Gastrocnemius medialis (tissue), 4 donors: ENCODE results near the gene TUSC1. TPM values are rescaled to one million over a fixed set of nuclear protein-coding genes. Genes with fewer than 3 reads are reported as not detected.
"Not testable (repeated sequence)": the region's sequence is repeated elsewhere in the genome, so short reads cannot be mapped to it uniquely, and the experiment has no call there.

Source experiments
- ATAC-seq, 2 donors: fragments of 150-250 bp; one replicate each; pipeline ENCODE4 v1.9.1; 2016
- DNase-seq, 2 donors: peaks; one replicate each; pipeline ENCODE4 v3.0.0-alpha.2; 2019
- H3K27ac ChIP-seq, 4 donors: fragments of 200-600 bp; sonication (generic); 1 replicate in 1 of 4; 2 replicates in 3 of 4; pipeline ENCODE4 v1.5.1; 2016 to 2018; ENCODE audit warnings: mild to moderate bottlenecking in 2 of 4, moderate library complexity in 1 of 4
- H3K27me3 ChIP-seq, 3 donors: fragments of 200-600 bp; sonication (generic) in 2 of 3; 1 replicate in 1 of 3; 2 replicates in 2 of 3; pipeline versions ENCODE4 v1.5.1 to v1.6.0; 2016 to 2019; ENCODE audit warnings: mild to moderate bottlenecking in 1 of 3, moderate library complexity in 1 of 3
- H3K36me3 ChIP-seq, 2 donors: fragments of 200-600 bp; sonication (generic) in 1 of 2; one replicate each; pipeline ENCODE4 v1.5.1; 2017 to 2018
- H3K4me1 ChIP-seq, 2 donors: fragments of 200-600 bp; sonication (generic) in 1 of 2; one replicate each; pipeline ENCODE4 v1.5.1; 2016 to 2017; ENCODE audit warnings: mild to moderate bottlenecking in 2 of 2
- H3K4me3 ChIP-seq, 4 donors: fragments of 200-600 bp; sonication (generic) in 3 of 4; 1 replicate in 1 of 4; 2 replicates in 3 of 4; pipeline ENCODE4 v1.5.1; 2016 to 2019; ENCODE audit warnings: mild to moderate bottlenecking in 2 of 4
- H3K9me3 ChIP-seq, 3 donors: fragments of 200-600 bp; sonication (generic) in 2 of 3; 1 replicate in 1 of 3; 2 replicates in 2 of 3; pipeline ENCODE4 v1.5.1; 2016 to 2019
- POLR2A ChIP-seq, 2 donors: fragments of 450-650 bp; IDR thresholded peaks; one replicate each; pipeline ENCODE4 v1.6.1; 2017; ENCODE audit warnings: antibody characterized with exemption in 2 of 2, mild to moderate bottlenecking in 2 of 2, moderate library complexity in 2 of 2
- in situ Hi-C, 4 donors: fragments of 200-750 bp; cut with MboI; loops; one replicate each; pipeline versions ENCODE4 v1.15.0 to v1.8.0; 2017; ENCODE audit warnings: low sequenced_read_pairs in 4 of 4
- intact Hi-C: fragments of 100-400 bp; cut with DNase I; formaldehyde crosslinking; loops from one replicate; pipeline ENCODE4 v1.15.1; 2023; ENCODE audit warnings: low total_unique reads
- total RNA-seq, 4 donors: library from RNA; depleted of rRNA; stranded (reverse); fragments of >200 nt; gene quantifications; one replicate each; pipeline versions ENCODE4 v1.1.0 to v1.2.3, GENCODE V29; 2016
- TF ChIP-seq, protein P1 (sequence below), 5 experiments: fragments of 450-650 bp in 3 of 5; fragments of 200-600 bp in 2 of 5; sonication (generic) in 2 of 5; IDR thresholded peaks in 4 of 5; conservative IDR thresholded peaks in 1 of 5; 1 replicate in 4 of 5; 2 replicates in 1 of 5; pipeline ENCODE4 v1.5.1; 2016 to 2019; ENCODE audit warnings: antibody characterized with exemption in 5 of 5, mild to moderate bottlenecking in 3 of 5, moderate library complexity in 3 of 5

The TUSC1 gene
- total RNA-seq, 4 donors from 2014 or later, result 7.0 to 21.1 (median 13.5) TPM

- Histone ChIP-seq H3K4me1 (peaks cover 8 to 12% of the 10 kb centered on the region in 2 donors), H3K27ac (peak overlapping the region; percentile 94 to 97 (median 95)), H3K36me3 (no peaks in the 10 kb centered on the region), H3K9me3 (no peaks in the 10 kb centered on the region), H3K4me3 (peak overlapping the region; percentile 83 to 99 (median 92)), H3K27me3 (no peaks in the 10 kb centered on the region)
- ATAC-seq (peak; percentile 85 to 89), DNase-seq (peak; percentile 73 to 74)
- intact Hi-C loops (loop anchor here (10.0 kb wide), 1 partner anchor 1217 kb away; the partner anchor contains the start of gene CAAP1), in situ Hi-C loops (no loop called here)
- peak; percentile 66 to 67 for TF ChIP-seq POLR2A (IDR thresholded peaks at IDR 0.05)
- TF ChIP-seq, protein P1, sequence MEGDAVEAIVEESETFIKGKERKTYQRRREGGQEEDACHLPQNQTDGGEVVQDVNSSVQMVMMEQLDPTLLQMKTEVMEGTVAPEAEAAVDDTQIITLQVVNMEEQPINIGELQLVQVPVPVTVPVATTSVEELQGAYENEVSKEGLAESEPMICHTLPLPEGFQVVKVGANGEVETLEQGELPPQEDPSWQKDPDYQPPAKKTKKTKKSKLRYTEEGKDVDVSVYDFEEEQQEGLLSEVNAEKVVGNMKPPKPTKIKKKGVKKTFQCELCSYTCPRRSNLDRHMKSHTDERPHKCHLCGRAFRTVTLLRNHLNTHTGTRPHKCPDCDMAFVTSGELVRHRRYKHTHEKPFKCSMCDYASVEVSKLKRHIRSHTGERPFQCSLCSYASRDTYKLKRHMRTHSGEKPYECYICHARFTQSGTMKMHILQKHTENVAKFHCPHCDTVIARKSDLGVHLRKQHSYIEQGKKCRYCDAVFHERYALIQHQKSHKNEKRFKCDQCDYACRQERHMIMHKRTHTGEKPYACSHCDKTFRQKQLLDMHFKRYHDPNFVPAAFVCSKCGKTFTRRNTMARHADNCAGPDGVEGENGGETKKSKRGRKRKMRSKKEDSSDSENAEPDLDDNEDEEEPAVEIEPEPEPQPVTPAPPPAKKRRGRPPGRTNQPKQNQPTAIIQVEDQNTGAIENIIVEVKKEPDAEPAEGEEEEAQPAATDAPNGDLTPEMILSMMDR (IDR thresholded peaks at IDR 0.05 in 4 of 5, conservative IDR thresholded peaks at IDR 0.05 in 1 of 5), result no peak
These were observed 720 bp downstream of the TUSC1 start for GRCh38 chr9:25677301-25678146.

DNA sequence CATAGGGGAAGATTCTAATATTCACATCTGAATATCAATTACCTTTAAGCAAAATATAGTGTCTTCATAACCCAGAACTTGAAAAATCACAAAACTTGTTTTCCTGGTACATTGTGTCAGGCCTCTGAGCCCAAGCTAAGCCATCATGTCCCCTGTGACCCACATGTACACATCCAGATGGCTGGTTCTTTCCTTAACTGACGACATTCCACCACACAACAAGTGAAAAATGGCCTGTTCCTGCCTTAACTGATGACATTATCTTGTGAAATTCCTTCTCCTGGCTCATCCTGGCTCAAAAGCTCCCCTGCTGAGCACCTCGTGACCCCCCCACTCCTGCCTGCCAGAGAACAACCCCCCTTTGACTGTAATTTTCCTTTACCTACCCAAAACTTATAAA is 2.4 kb downstream of the TUSC1 start:
- in situ Hi-C loops, H3K9me3 ChIP-seq, H3K27me3 ChIP-seq, DNase-seq, H3K36me3 ChIP-seq, ATAC-seq, H3K4me3 ChIP-seq, H3K27ac ChIP-seq: not testable (repeated sequence)
- H3K4me1 ChIP-seq, result peaks cover 8 to 12% of the 10 kb centered on the region in 2 donors
- intact Hi-C loops, result loop anchor here (10.0 kb wide), 1 partner anchor 1219 kb away; the partner anchor contains the start of gene CAAP1

DNA sequence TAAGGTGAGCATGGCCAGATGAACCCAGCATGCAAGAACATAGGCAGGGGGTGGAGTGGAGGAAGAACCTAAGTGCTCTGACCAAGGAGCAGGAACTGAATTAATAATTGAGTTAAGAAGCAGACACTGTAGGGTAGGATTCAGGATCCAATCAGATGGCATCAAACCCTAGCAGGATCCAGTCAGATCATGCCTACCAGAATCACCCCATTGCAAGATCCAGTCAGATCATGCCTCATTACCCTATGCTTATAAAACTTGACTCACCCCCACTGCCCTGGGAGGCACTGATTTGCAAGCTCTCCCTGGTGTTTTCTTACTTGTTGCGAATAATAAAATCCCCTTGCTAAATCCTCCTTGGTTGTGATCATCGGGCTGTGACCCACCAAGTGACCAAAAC is 19.7 kb downstream of the TUSC1 start:
- Histone ChIP-seq H3K27me3 (no peaks in the 10 kb centered on the region), H3K9me3 (no peaks in the 10 kb centered on the region), H3K27ac (no peak overlapping the region), H3K4me1 (no peaks in the 10 kb centered on the region), H3K36me3 (no peaks in the 10 kb centered on the region), H3K4me3 (no peak overlapping the region)
- DNase-seq, result no peak
- TF ChIP-seq, protein P1 (IDR thresholded peaks at IDR 0.05 in 4 of 5, conservative IDR thresholded peaks at IDR 0.05 in 1 of 5), result no peak
- no peak for TF ChIP-seq POLR2A (IDR thresholded peaks at IDR 0.05)
- no peak for ATAC-seq
- in situ Hi-C loops, result no loop called here
- intact Hi-C loops, result no loop called here

- intact Hi-C loops (no loop called here), in situ Hi-C loops (no loop called here)
- Histone ChIP-seq H3K4me3 (no peak overlapping the region), H3K36me3 (no peaks in the 10 kb centered on the region), H3K9me3 (no peaks in the 10 kb centered on the region), H3K4me1 (no peaks in the 10 kb centered on the region), H3K27me3 (no peaks in the 10 kb centered on the region), H3K27ac (no peak overlapping the region)
- ATAC-seq, result no peak
- no peak for DNase-seq
- TF ChIP-seq, protein P1 (IDR thresholded peaks at IDR 0.05 in 4 of 5, conservative IDR thresholded peaks at IDR 0.05 in 1 of 5), result no peak
- no peak for TF ChIP-seq POLR2A (IDR thresholded peaks at IDR 0.05)
These were observed 23.8 kb downstream of the TUSC1 start for GRCh38 chr9:25654417-25654816.

- Histone ChIP-seq H3K4me3 (no peak overlapping the region), H3K27ac (no peak overlapping the region), H3K36me3 (no peaks in the 10 kb centered on the region), H3K9me3 (no peaks in the 10 kb centered on the region), H3K27me3 (no peaks in the 10 kb centered on the region), H3K4me1 (no peaks in the 10 kb centered on the region)
- DNase-seq, result no peak
- no peak for TF ChIP-seq POLR2A (IDR thresholded peaks at IDR 0.05)
- TF ChIP-seq, protein P1 (IDR thresholded peaks at IDR 0.05 in 4 of 5, conservative IDR thresholded peaks at IDR 0.05 in 1 of 5), result no peak
- intact Hi-C loops, result no loop called here
- in situ Hi-C loops, result no loop called here
- no peak for ATAC-seq
These were observed 30.1 kb downstream of the TUSC1 start for GRCh38 chr9:25648116-25648515.
